HUDEP-2 (cell line): ENCODE data around the gene PLCB1.

Experiments used
- DNase-seq, 76 experiments: peaks; one replicate each; lab custom pipeline; 2025; ENCODE audit not compliant: unreplicated experiment in 76 of 76; lab: John Stamatoyannopoulos, UW

Gene PLCB1

DNA sequence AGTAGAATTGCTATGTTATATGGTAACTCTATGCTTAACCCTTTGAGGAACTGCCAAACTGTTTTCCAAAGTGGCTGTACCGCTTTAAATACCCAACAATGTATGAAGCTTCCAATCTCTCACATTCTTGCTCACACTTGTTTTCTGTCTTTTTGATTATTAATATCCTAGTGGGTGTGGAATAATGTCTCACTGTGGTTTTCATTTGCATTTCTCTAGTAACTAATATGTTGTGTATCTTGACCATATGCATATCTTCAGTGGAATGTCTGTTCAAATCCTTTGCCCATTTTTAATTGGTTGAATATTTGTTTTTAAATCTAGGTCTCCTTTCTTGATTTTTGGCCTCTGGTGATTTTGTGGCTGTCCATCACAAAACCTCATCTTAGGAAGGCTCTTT, 759.0 kb downstream of the PLCB1 start:
- DNase-seq = no peak

DNA sequence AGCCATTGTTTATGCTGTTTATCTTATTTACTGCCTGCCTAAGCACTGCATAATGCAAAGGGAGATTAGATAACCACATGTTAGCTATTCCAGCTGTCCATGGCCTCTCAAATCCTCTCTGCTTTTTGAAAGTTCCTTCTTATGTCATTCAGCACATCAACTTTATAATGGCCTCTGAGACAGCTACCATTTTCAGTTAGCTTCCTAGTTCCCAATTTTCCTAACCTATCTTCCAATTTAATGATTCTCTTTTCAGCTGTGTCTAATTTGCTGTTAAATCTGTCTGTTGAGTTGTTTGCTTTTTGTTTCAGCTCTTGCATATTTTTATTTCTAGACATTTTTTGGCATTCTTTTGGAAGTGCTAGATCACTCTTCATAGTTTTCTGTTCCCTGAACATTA, 763.4 kb downstream of the PLCB1 start:
- DNase-seq = no peak

- no peak for DNase-seq
Observed at GRCh38 chr20:8898823-8899222, 766.8 kb downstream of the PLCB1 start.

DNA sequence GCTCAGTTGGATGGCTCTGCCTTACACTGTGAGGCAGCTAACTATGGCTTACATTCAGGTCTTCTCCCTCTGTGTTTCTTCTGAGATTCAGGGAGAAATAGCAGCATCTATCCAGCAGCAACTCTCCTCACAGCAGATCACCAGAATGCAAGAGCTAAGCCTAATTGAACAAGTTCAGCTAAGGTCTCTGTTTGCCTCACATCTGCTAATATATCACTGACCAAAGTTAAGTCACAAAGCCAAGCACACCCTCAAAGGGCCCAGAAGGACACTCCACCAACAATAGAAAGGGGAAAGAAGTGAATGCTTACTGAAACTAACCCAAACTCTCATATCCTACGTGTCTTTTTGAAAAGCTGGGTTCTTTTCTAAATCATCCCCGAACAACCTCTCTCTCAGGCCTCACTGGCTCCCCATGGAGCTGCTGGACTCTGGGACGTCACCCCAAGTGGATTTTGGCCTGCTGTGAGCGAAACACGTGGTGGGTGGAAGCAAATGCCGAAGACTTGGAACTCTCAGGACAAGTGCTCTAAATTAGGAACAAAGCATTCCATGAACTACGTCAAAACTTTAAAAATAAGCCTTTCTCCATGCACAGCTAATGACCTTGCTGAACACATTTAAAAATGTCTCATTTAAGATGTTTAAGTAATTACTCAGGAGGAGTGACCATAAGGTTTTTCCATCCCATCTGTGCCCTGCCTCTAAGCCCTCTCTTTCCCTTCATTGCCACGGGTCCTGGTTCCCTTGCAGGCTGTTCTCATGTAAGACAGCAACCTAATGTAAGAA, 769.4 kb downstream of the PLCB1 start:
- no peak for DNase-seq

GRCh38 chr20:8903655-8904605, 771.9 kb downstream of the PLCB1 start:
- no peak for DNase-seq

DNA sequence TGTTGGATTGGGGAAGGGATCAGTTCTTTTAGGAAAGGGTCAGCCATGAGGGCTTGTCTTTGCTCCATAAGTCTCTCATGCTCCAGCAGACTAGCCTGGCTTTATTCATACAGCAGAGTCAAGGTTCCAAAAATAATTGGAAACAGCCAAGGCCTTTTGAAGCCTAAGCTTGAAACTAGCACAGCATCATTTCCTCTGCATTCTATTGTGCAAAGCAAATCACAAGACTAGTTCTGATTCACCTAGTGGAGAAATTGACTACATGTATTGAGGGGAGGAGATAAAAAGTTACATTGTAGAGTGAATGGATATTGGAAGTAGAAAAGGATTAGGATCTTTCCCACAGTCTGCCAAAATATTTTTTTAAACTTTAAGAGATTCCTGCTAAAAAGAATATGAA, 777.5 kb downstream of the PLCB1 start:
- no peak for DNase-seq

DNA sequence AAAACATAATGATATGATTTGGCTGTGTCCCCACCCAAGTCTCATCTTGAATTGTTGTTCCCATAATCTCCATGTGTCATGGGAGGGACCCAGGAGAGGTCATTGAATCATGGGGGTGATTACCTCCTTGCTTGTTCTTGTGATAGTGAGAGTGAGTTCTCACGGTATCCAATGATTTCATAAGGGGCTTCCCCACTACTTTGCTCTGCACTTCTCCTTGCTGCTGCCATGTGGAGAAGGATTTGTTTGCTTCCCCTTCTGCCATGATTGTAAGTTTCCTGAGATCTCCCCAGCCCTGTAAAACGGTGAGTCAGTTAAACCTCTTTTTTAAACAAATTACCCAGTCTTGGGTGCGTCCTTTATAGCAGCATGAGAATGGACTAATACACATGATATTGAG, 780.0 kb downstream of the PLCB1 start:
- no peak for DNase-seq

GRCh38 chr20:8912731-8913130, 780.7 kb downstream of the PLCB1 start:
- no peak for DNase-seq

DNA sequence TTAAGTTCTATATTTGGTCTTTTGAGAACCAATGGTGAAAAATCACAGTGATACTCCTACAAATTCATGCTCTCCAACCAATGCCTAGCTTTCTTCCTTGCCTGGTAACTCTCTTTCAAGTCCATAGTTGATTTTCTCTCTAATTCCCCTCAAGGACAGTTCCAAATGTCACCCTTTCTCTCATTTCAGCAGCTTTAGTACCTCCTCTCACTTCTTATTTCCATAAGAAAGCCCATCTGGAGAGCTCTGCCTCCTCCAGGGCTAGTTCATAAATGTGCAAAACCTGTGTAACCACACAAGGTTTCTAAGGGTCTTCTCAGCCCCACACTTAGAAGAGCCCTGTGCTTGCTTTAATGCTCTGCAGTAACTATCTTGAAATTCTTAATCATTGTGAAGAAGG, 781.4 kb downstream of the PLCB1 start:
- no peak for DNase-seq

GRCh38 chr20:8914421-8914820, 782.4 kb downstream of the PLCB1 start:
- DNase-seq = no peak

- no peak for DNase-seq
Observed at GRCh38 chr20:8917084-8917483, 785.0 kb downstream of the PLCB1 start.

GRCh38 chr20:8918145-8918544, 786.1 kb downstream of the PLCB1 start:
- DNase-seq = no peak

DNA sequence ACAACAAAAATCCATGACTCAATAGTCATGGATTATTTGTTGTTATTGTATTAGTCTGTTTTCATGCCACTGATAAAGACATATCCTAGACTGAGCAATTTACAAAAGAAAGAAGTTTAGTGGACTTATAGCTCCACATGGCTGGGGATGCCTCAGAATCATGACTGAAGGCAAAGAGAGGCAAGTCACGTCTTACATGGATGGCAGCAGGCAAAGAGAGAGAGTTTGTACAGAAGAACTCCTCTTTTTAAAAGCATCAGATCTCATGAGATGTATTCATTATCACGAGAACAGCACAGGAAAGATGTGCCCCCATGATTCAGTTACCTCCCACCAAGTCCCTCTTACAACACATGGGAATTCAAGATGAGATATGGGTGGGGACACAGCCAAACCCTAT, 792.5 kb downstream of the PLCB1 start:
- DNase-seq = no peak

GRCh38 chr20:8930726-8931125, 798.7 kb downstream of the PLCB1 start:
- no peak for DNase-seq

- no peak for DNase-seq
Observed at GRCh38 chr20:8932192-8933165, 800.4 kb downstream of the PLCB1 start.

DNA sequence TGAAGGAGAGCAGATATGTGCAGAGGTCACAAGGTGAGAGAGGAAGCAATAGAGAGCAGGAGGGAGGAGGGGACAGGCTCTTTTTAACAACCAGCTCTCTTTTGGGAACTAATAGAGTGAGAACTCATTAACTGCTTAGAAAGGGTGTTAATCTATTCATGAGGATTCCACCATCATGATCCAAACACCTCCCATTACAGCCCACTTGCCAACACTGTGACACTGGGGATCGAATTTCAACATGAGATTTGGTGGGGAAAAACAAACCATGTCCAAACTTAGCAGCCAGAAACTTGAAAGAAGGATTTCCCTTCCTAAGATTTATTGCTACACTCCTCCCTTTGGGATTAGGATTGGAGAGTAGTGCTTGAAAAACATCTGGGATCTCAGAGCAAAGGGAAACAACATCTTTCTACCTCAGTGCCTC, 801.3 kb downstream of the PLCB1 start:
- DNase-seq = no peak

GRCh38 chr20:8934362-8934761, 802.3 kb downstream of the PLCB1 start:
- no peak for DNase-seq
